Immature natural killer cell (primary cell): ENCODE measurements around the gene SGIP1. TPM values are rescaled to one million over a fixed set of nuclear protein-coding genes. Genes with fewer than 3 reads are reported as not detected.
A peak's percentile ranks its signal among the peaks of the same experiment; 100 is the strongest.
"Not testable (repeated sequence)": the region's sequence is repeated elsewhere in the genome, so short reads cannot be mapped to it uniquely, and the experiment has no call there.

Source experiments
- DNase-seq, 3 donors: peaks; one replicate each; pipeline ENCODE4 v3.0.0; 2022; ENCODE audit warnings: mixed read lengths in 1 of 3
- H3K27ac Mint-ChIP-seq, 6 donors: one replicate each; pipeline ENCODE4 v1.8.0; 2020; ENCODE audit warnings: mixed read lengths in 6 of 6, mild to moderate bottlenecking in 5 of 6, inconsistent platforms in 4 of 6, moderate library complexity in 3 of 6
- H3K27me3 Mint-ChIP-seq, 3 donors: one replicate each; pipeline ENCODE4 v1.8.0; 2020 to 2021; ENCODE audit warnings: low read depth in 3 of 3, mild to moderate bottlenecking in 3 of 3, mixed read lengths in 3 of 3, moderate library complexity in 3 of 3, inconsistent platforms in 1 of 3
- H3K36me3 Mint-ChIP-seq, 3 donors: one replicate each; pipeline ENCODE4 v1.8.0; 2020; ENCODE audit warnings: mixed read lengths in 3 of 3, inconsistent platforms in 2 of 3, mild to moderate bottlenecking in 2 of 3
- H3K4me1 Mint-ChIP-seq, 2 donors: one replicate each; pipeline ENCODE4 v1.8.0; 2020; ENCODE audit warnings: inconsistent platforms in 2 of 2, mild to moderate bottlenecking in 2 of 2, mixed read lengths in 2 of 2, moderate library complexity in 1 of 2
- H3K4me3 Mint-ChIP-seq, 5 donors: one replicate each; pipeline ENCODE4 v1.8.0; 2020; ENCODE audit warnings: mild to moderate bottlenecking in 5 of 5, mixed read lengths in 5 of 5, inconsistent platforms in 3 of 5, moderate library complexity in 3 of 5
- H3K9me3 Mint-ChIP-seq, 6 donors: one replicate each; pipeline ENCODE4 v1.8.0; 2020; ENCODE audit warnings: mild to moderate bottlenecking in 6 of 6, mixed read lengths in 6 of 6, inconsistent platforms in 4 of 6, moderate library complexity in 3 of 6
- polyA plus RNA-seq, 3 donors: library from polyadenylated mRNA; unstranded; fragments of 300-500 nt; fragmentation: Illumina TruSeq; gene quantifications; one replicate each; pipeline ENCODE4 v1.2.3, GENCODE V29; 2021

The SGIP1 gene
- polyA plus RNA-seq, 3 donors from 2014 or later, result not detected

- Mint-ChIP-seq H3K27me3 (peaks cover under 1 to 2% (median 2%) of the 10 kb centered on the region in 3 donors), H3K36me3 (no peaks in the 10 kb centered on the region), H3K4me1 (no peaks in the 10 kb centered on the region), H3K9me3 (no peaks in the 10 kb centered on the region), H3K4me3 (no peak overlapping the region), H3K27ac (no peak overlapping the region)
- DNase-seq, result no peak
Observed at GRCh38 chr1:66774438-66774837, 240.5 kb downstream of the SGIP1 start.

GRCh38 chr1:66775646-66776045 lies 241.7 kb downstream of the SGIP1 start:
- no peak for DNase-seq
- no peaks in the 10 kb centered on the region for H3K4me1 Mint-ChIP-seq
- no peaks in the 10 kb centered on the region for H3K36me3 Mint-ChIP-seq
- no peaks in the 10 kb centered on the region for H3K9me3 Mint-ChIP-seq
- peaks cover 4 to 6% (median 5%) of the 10 kb centered on the region in 3 donors for H3K27me3 Mint-ChIP-seq
- no peak overlapping the region for H3K4me3 Mint-ChIP-seq
- no peak overlapping the region for H3K27ac Mint-ChIP-seq

GRCh38 chr1:66777831-66778230 lies 243.9 kb downstream of the SGIP1 start:
- no peak for DNase-seq
- Mint-ChIP-seq H3K4me1 (no peaks in the 10 kb centered on the region), H3K9me3 (peaks cover 0 to 3% (median 0%) of the 10 kb centered on the region in 6 donors), H3K27me3 (peaks cover 4 to 8% (median 6%) of the 10 kb centered on the region in 3 donors), H3K36me3 (no peaks in the 10 kb centered on the region), H3K27ac (no peak overlapping the region), H3K4me3 (no peak overlapping the region)

GRCh38 chr1:66778266-66778665 lies 244.3 kb downstream of the SGIP1 start:
- no peaks in the 10 kb centered on the region for H3K36me3 Mint-ChIP-seq
- H3K4me3 Mint-ChIP-seq, result no peak overlapping the region
- peaks cover 4 to 8% (median 6%) of the 10 kb centered on the region in 3 donors for H3K27me3 Mint-ChIP-seq
- H3K4me1 Mint-ChIP-seq, result no peaks in the 10 kb centered on the region
- no peak overlapping the region for H3K27ac Mint-ChIP-seq
- H3K9me3 Mint-ChIP-seq, result peaks cover 0 to 3% (median 0%) of the 10 kb centered on the region in 6 donors
- no peak for DNase-seq

GRCh38 chr1:66778969-66779368 lies 245.0 kb downstream of the SGIP1 start:
- H3K4me3 Mint-ChIP-seq, result no peak overlapping the region
- H3K27ac Mint-ChIP-seq, result no peak overlapping the region
- no peaks in the 10 kb centered on the region for H3K4me1 Mint-ChIP-seq
- H3K27me3 Mint-ChIP-seq, result peaks cover 4 to 8% (median 6%) of the 10 kb centered on the region in 3 donors
- DNase-seq, result no peak
- peaks cover 0 to 3% (median 0%) of the 10 kb centered on the region in 6 donors for H3K9me3 Mint-ChIP-seq
- no peaks in the 10 kb centered on the region for H3K36me3 Mint-ChIP-seq

GRCh38 chr1:66779475-66780078 lies 245.6 kb downstream of the SGIP1 start:
- Mint-ChIP-seq H3K27me3 (peaks cover 4 to 8% (median 6%) of the 10 kb centered on the region in 3 donors), H3K36me3 (no peaks in the 10 kb centered on the region), H3K4me3 (no peak overlapping the region), H3K27ac (no peak overlapping the region), H3K4me1 (no peaks in the 10 kb centered on the region), H3K9me3 (peaks cover 0 to 6% (median 0%) of the 10 kb centered on the region in 6 donors)
- DNase-seq, result no peak

GRCh38 chr1:66785800-66786199 lies 251.8 kb downstream of the SGIP1 start:
- H3K4me3 Mint-ChIP-seq, H3K27ac Mint-ChIP-seq: not testable (repeated sequence)

GRCh38 chr1:66787641-66788040 lies 253.7 kb downstream of the SGIP1 start:
- DNase-seq, result no peak
- no peaks in the 10 kb centered on the region for H3K36me3 Mint-ChIP-seq
- H3K4me1 Mint-ChIP-seq, result peaks cover 7 to 14% of the 10 kb centered on the region in 2 donors
- H3K27ac Mint-ChIP-seq, result no peak overlapping the region
- peaks cover 0 to 2% (median 1%) of the 10 kb centered on the region in 3 donors for H3K27me3 Mint-ChIP-seq
- H3K4me3 Mint-ChIP-seq, result no peak overlapping the region
- peaks cover 0 to 3% (median 0%) of the 10 kb centered on the region in 6 donors for H3K9me3 Mint-ChIP-seq

More at GRCh38 chr1:66785800-66786199, 251.8 kb downstream of the SGIP1 start:
- not testable (repeated sequence) for H3K36me3 Mint-ChIP-seq, H3K27me3 Mint-ChIP-seq, H3K9me3 Mint-ChIP-seq, DNase-seq
- peaks cover 7 to 14% of the 10 kb centered on the region in 2 donors for H3K4me1 Mint-ChIP-seq

- no peak overlapping the region for H3K4me3 Mint-ChIP-seq
Observed at GRCh38 chr1:66788231-66788939, 254.4 kb downstream of the SGIP1 start.

GRCh38 chr1:66791621-66792610 lies 258.0 kb downstream of the SGIP1 start:
- no peak overlapping the region for H3K27ac Mint-ChIP-seq
- no peaks in the 10 kb centered on the region for H3K36me3 Mint-ChIP-seq
- no peak overlapping the region for H3K4me3 Mint-ChIP-seq
- DNase-seq, result no peak
- no peaks in the 10 kb centered on the region for H3K9me3 Mint-ChIP-seq
- H3K4me1 Mint-ChIP-seq, result peaks cover 7 to 14% of the 10 kb centered on the region in 2 donors
- peaks cover 0 to 2% (median 1%) of the 10 kb centered on the region in 3 donors for H3K27me3 Mint-ChIP-seq

More at GRCh38 chr1:66788231-66788939, 254.4 kb downstream of the SGIP1 start:
- Mint-ChIP-seq H3K27me3 (peaks cover 0 to 2% (median 1%) of the 10 kb centered on the region in 3 donors), H3K9me3 (peaks cover 0 to 3% (median 0%) of the 10 kb centered on the region in 6 donors), H3K36me3 (no peaks in the 10 kb centered on the region), H3K27ac (peak overlapping the region in 1 of 6 donors; percentile 46), H3K4me1 (peaks cover 7 to 14% of the 10 kb centered on the region in 2 donors)
- peak; percentile 7 to 12 (median 11) for DNase-seq

GRCh38 chr1:66795839-66796238 lies 261.9 kb downstream of the SGIP1 start:
- H3K4me3 Mint-ChIP-seq, H3K36me3 Mint-ChIP-seq, H3K27ac Mint-ChIP-seq, H3K4me1 Mint-ChIP-seq, H3K27me3 Mint-ChIP-seq, H3K9me3 Mint-ChIP-seq, DNase-seq: not testable (repeated sequence)
